HG02852 (cell line): ENCODE results near the gene ARSB.
"Not testable (repeated sequence)": the region's sequence is repeated elsewhere in the genome, so short reads cannot be mapped to it uniquely, and the experiment has no call there.

Source experiments
- ATAC-seq: cut with Tn5 transposase; IDR thresholded peaks from one replicate; pipeline ENCODE4 v1.9.1; 2021; ENCODE audit warnings: mild to moderate bottlenecking, moderate library complexity; ENCODE audit not compliant: unreplicated experiment

The ARSB gene

GRCh38 chr5:78758169-78758839 is 226.8 kb downstream of the ARSB start:
- peak; percentile 75 for ATAC-seq

GRCh38 chr5:78757269-78758053 is 227.6 kb downstream of the ARSB start:
- peak; percentile 29 for ATAC-seq

GRCh38 chr5:78756858-78757257 is 228.3 kb downstream of the ARSB start:
- no peak for ATAC-seq

- no peak for ATAC-seq
These were observed 229.2 kb downstream of the ARSB start for GRCh38 chr5:78755822-78756429.

GRCh38 chr5:78754655-78755054 is 230.5 kb downstream of the ARSB start:
- ATAC-seq = no peak

GRCh38 chr5:78753093-78753531 is 232.0 kb downstream of the ARSB start:
- no peak for ATAC-seq

GRCh38 chr5:78751872-78752271 is 233.2 kb downstream of the ARSB start:
- no peak for ATAC-seq

- no peak for ATAC-seq
These were observed 234.8 kb downstream of the ARSB start for GRCh38 chr5:78750281-78750680.

GRCh38 chr5:78747705-78748359 is 237.3 kb downstream of the ARSB start:
- no peak for ATAC-seq

GRCh38 chr5:78747055-78747454 is 238.1 kb downstream of the ARSB start:
- no peak for ATAC-seq

GRCh38 chr5:78746021-78746770 is 238.9 kb downstream of the ARSB start:
- no peak for ATAC-seq

- no peak for ATAC-seq
These were observed 240.1 kb downstream of the ARSB start for GRCh38 chr5:78744951-78745534.

GRCh38 chr5:78741019-78741418 is 244.1 kb downstream of the ARSB start:
- ATAC-seq = no peak

GRCh38 chr5:78738693-78739300 is 246.3 kb downstream of the ARSB start:
- ATAC-seq = no peak

- no peak for ATAC-seq
These were observed 247.0 kb downstream of the ARSB start for GRCh38 chr5:78738104-78738503.

GRCh38 chr5:78735834-78736463 is 249.2 kb downstream of the ARSB start:
- ATAC-seq = no peak

GRCh38 chr5:78734950-78735349 is 250.2 kb downstream of the ARSB start:
- no peak for ATAC-seq

GRCh38 chr5:78734094-78734845 is 250.8 kb downstream of the ARSB start:
- no peak for ATAC-seq

GRCh38 chr5:78732721-78733120 is 252.4 kb downstream of the ARSB start:
- not testable (repeated sequence) for ATAC-seq
